Measurements from ENCODE around the gene SPINT4.
"Not testable (repeated sequence)": the region's sequence is repeated elsewhere in the genome, so short reads cannot be mapped to it uniquely, and the experiment has no call there.

Gene SPINT4

DNA sequence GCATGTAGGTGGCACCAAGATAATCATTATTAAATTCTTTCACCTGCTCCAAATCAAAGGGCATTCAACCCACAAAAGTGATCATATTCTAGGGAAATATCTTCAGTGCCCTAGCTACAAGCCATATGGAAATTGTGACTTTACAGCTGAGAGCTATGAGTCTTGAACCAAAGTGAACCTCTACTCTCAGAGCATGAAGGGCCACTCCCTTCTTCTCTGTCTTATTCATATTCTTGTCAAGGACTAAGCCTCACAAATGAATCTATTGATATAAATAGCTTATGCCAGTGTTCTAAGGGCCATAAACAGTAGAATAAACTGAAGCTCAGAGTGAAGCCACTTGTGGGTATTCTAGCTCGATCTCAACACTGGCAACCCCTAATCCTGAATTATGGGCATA is 29.6 kb downstream of the SPINT4 start:
- Histone ChIP-seq H3K14ac (ENCODE audit: low read length) (no peak overlapping the region), H3K79me2 (ENCODE audit: control insufficient read depth, insufficient read depth, low read length, poor library complexity) (no peaks in the 10 kb centered on the region), H4K91ac (ENCODE audit: low read depth, low read length) (no peak overlapping the region), H2BK120ac (ENCODE audit: insufficient read depth, low read length, poor library complexity) (no peak overlapping the region), H3K4me3 (ENCODE audit: low read depth, low read length) (no peak overlapping the region), H3K9me3 (ENCODE audit: insufficient read depth, low read depth, low read length) (no peaks in the 10 kb centered on the region), H3K36me3 (ENCODE audit: control insufficient read depth in 1 of 2, insufficient read depth in 2 of 2, low read length in 2 of 2) (no peaks in the 10 kb centered on the region), H4K12ac (ENCODE audit: low read depth, low read length) (no peak overlapping the region), H2AFZ (ENCODE audit: insufficient read depth, low read length, poor library complexity) (no peak overlapping the region), H3K79me1 (ENCODE audit: low read length) (no peaks in the 10 kb centered on the region), H3K18ac (ENCODE audit: low read length) (no peak overlapping the region), H3K4me1 (ENCODE audit: control insufficient read depth in 1 of 2, insufficient read depth in 2 of 2, low read length in 2 of 2) (no peaks in the 10 kb centered on the region), H2BK12ac (ENCODE audit: low read length) (no peak overlapping the region), H3K4ac (ENCODE audit: low read depth, low read length) (no peak overlapping the region), H3K9ac (ENCODE audit: low read length) (no peak overlapping the region), H2BK5ac (ENCODE audit: low read depth, low read length, poor library complexity) (no peak overlapping the region), H2AK5ac (ENCODE audit: low read length) (no peak overlapping the region), H3K27me3 (ENCODE audit: insufficient read depth, low read length) (no peaks in the 10 kb centered on the region), H3K27ac (ENCODE audit: low read depth, low read length) (no peak overlapping the region), H3K23ac (ENCODE audit: low read length) (no peak overlapping the region), H3K4me2 (ENCODE audit: low read length) (no peak overlapping the region), H4K8ac (ENCODE audit: low read depth, low read length) (no peak overlapping the region)
- no CpG with 5 or more reads among the region's 1 CpG for WGBS (ENCODE audit: extremely low coverage, insufficient coverage, insufficient read length)
- no peak for DNase-seq

DNA sequence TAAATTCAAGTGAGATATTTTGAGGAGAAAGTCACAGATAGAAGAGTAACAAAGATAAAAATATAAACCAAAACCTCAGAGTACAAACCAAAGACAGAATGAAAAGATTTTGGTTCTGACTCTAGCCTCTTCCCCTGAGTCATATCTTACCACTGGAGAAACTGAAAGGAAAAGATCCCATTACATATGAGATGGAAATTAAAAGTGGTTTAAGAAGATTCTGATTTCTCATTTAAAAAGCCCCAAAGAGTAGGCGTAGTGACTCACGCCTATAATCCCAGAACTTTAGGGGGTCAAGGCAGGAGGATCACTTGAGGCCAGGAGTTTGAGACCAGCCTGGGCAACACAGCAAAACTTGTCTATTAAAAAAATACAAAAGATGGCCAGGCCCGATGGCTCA is 30.6 kb downstream of the SPINT4 start:
- no CpG with 5 or more reads among the region's 3 CpGs for WGBS (ENCODE audit: extremely low coverage, insufficient coverage, insufficient read length)
- H3K27me3 ChIP-seq (ENCODE audit: insufficient read depth, low read length) = no peaks in the 10 kb centered on the region
- H3K14ac ChIP-seq (ENCODE audit: low read length) = no peak overlapping the region
- H3K79me1 ChIP-seq (ENCODE audit: low read length) = no peaks in the 10 kb centered on the region
- no peak overlapping the region for H3K18ac ChIP-seq (ENCODE audit: low read length)
- H3K4ac ChIP-seq (ENCODE audit: low read depth, low read length) = no peak overlapping the region
- no peaks in the 10 kb centered on the region for H3K36me3 ChIP-seq (ENCODE audit: control insufficient read depth in 1 of 2, insufficient read depth in 2 of 2, low read length in 2 of 2)
- no peak overlapping the region for H3K4me3 ChIP-seq (ENCODE audit: low read depth, low read length)
- no peak overlapping the region for H4K91ac ChIP-seq (ENCODE audit: low read depth, low read length)
- no peaks in the 10 kb centered on the region for H3K9me3 ChIP-seq (ENCODE audit: insufficient read depth, low read depth, low read length)
- no peak overlapping the region for H3K9ac ChIP-seq (ENCODE audit: low read length)
- H3K4me2 ChIP-seq (ENCODE audit: low read length) = no peak overlapping the region
- no peak overlapping the region for H2BK120ac ChIP-seq (ENCODE audit: insufficient read depth, low read length, poor library complexity)
- H3K4me1 ChIP-seq (ENCODE audit: control insufficient read depth in 1 of 2, insufficient read depth in 2 of 2, low read length in 2 of 2) = no peaks in the 10 kb centered on the region
- no peak overlapping the region for H2BK5ac ChIP-seq (ENCODE audit: low read depth, low read length, poor library complexity)
- H3K79me2 ChIP-seq (ENCODE audit: control insufficient read depth, insufficient read depth, low read length, poor library complexity) = no peaks in the 10 kb centered on the region
- no peak overlapping the region for H3K23ac ChIP-seq (ENCODE audit: low read length)
- H2AK5ac ChIP-seq (ENCODE audit: low read length) = no peak overlapping the region
- H2AFZ ChIP-seq (ENCODE audit: insufficient read depth, low read length, poor library complexity) = no peak overlapping the region
- DNase-seq = no peak
- no peak overlapping the region for H2BK12ac ChIP-seq (ENCODE audit: low read length)
- H3K27ac ChIP-seq (ENCODE audit: low read depth, low read length) = no peak overlapping the region
- no peak overlapping the region for H4K8ac ChIP-seq (ENCODE audit: low read depth, low read length)
- H4K12ac ChIP-seq (ENCODE audit: low read depth, low read length) = no peak overlapping the region

DNA sequence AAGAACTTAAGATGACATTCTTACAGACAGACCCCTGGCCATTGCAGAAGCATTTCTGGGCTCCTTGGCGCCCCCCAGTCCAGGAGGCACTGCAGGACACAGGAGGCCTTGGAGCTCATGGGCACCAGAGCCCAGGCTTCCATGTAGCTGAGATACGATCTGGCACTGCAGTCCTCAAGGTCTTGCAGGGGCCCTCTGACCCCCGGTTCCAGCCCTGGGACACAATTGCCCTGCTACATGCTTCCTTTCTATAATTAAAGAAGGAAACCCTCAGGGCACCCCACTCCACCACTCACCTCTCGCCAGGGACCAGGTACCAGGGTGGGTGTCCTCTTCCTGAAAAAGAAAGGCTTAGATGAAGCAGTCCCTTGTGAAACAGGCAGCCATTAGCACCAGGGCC is 35.9 kb downstream of the SPINT4 start:
- Histone ChIP-seq H2BK5ac (ENCODE audit: low read depth, low read length, poor library complexity) (no peak overlapping the region), H3K4me3 (ENCODE audit: low read depth, low read length) (no peak overlapping the region), H3K4me1 (ENCODE audit: control insufficient read depth in 1 of 2, insufficient read depth in 2 of 2, low read length in 2 of 2) (no peaks in the 10 kb centered on the region), H3K79me2 (ENCODE audit: control insufficient read depth, insufficient read depth, low read length, poor library complexity) (no peaks in the 10 kb centered on the region), H3K27ac (ENCODE audit: low read depth, low read length) (no peak overlapping the region), H3K18ac (ENCODE audit: low read length) (no peak overlapping the region), H3K4me2 (ENCODE audit: low read length) (no peak overlapping the region), H3K36me3 (ENCODE audit: control insufficient read depth in 1 of 2, insufficient read depth in 2 of 2, low read length in 2 of 2) (no peaks in the 10 kb centered on the region), H4K12ac (ENCODE audit: low read depth, low read length) (no peak overlapping the region), H2AFZ (ENCODE audit: insufficient read depth, low read length, poor library complexity) (no peak overlapping the region), H3K27me3 (ENCODE audit: insufficient read depth, low read length) (no peaks in the 10 kb centered on the region), H3K14ac (ENCODE audit: low read length) (no peak overlapping the region), H2BK12ac (ENCODE audit: low read length) (no peak overlapping the region), H4K8ac (ENCODE audit: low read depth, low read length) (no peak overlapping the region), H2BK120ac (ENCODE audit: insufficient read depth, low read length, poor library complexity) (no peak overlapping the region), H2AK5ac (ENCODE audit: low read length) (no peak overlapping the region), H3K9ac (ENCODE audit: low read length) (no peak overlapping the region), H3K9me3 (ENCODE audit: insufficient read depth, low read depth, low read length) (no peaks in the 10 kb centered on the region), H3K4ac (ENCODE audit: low read depth, low read length) (no peak overlapping the region), H3K23ac (ENCODE audit: low read length) (no peak overlapping the region), H4K91ac (ENCODE audit: low read depth, low read length) (no peak overlapping the region), H3K79me1 (ENCODE audit: low read length) (no peaks in the 10 kb centered on the region)
- no CpG with 5 or more reads among the region's 4 CpGs for WGBS (ENCODE audit: extremely low coverage, insufficient coverage, insufficient read length)
- DNase-seq = no peak

DNA sequence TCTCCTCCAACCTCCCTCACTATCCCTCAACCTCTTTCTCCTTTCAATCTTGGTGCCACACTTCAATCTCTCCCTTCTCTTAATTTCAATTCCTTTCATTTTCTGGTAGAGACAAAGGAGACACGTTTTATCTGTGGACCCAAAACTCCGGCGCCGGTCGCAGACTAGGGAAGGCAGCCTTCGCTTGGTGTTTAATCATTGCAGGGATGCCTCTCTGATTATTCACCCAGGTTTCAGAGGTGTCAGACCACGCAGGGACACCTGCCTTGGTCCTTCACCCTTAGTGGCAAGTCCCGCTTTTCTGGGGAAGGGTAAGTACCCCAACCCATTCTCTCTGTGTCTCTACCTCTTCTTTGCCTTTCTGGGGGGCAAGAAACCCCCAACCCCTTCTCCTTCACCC is 37.8 kb downstream of the SPINT4 start:
- not testable (repeated sequence) for H3K23ac ChIP-seq (ENCODE audit: low read length); H4K91ac ChIP-seq (ENCODE audit: low read depth, low read length); H4K12ac ChIP-seq (ENCODE audit: low read depth, low read length); H2AFZ ChIP-seq (ENCODE audit: insufficient read depth, low read length, poor library complexity); H3K4me3 ChIP-seq (ENCODE audit: low read depth, low read length); H3K9ac ChIP-seq (ENCODE audit: low read length); H3K4me1 ChIP-seq (ENCODE audit: control insufficient read depth in 1 of 2, insufficient read depth in 2 of 2, low read length in 2 of 2); DNase-seq; H2BK5ac ChIP-seq (ENCODE audit: low read depth, low read length, poor library complexity); H3K79me1 ChIP-seq (ENCODE audit: low read length); H3K9me3 ChIP-seq (ENCODE audit: insufficient read depth, low read depth, low read length); H4K8ac ChIP-seq (ENCODE audit: low read depth, low read length); H3K18ac ChIP-seq (ENCODE audit: low read length); H2BK12ac ChIP-seq (ENCODE audit: low read length); H3K36me3 ChIP-seq (ENCODE audit: control insufficient read depth in 1 of 2, insufficient read depth in 2 of 2, low read length in 2 of 2); H2AK5ac ChIP-seq (ENCODE audit: low read length); H3K4me2 ChIP-seq (ENCODE audit: low read length); H3K4ac ChIP-seq (ENCODE audit: low read depth, low read length); H3K27me3 ChIP-seq (ENCODE audit: insufficient read depth, low read length); H3K79me2 ChIP-seq (ENCODE audit: control insufficient read depth, insufficient read depth, low read length, poor library complexity); H3K27ac ChIP-seq (ENCODE audit: low read depth, low read length); H2BK120ac ChIP-seq (ENCODE audit: insufficient read depth, low read length, poor library complexity); H3K14ac ChIP-seq (ENCODE audit: low read length)
- no CpG with 5 or more reads among the region's 8 CpGs for WGBS (ENCODE audit: extremely low coverage, insufficient coverage, insufficient read length)

Measured in trophoblast cell (in vitro differentiated cells and primary cell).